Mesothelial cell of epicardium (in vitro differentiated cells): ENCODE results near the gene P2RY2. TPM values are rescaled to one million over a fixed set of nuclear protein-coding genes. Genes with fewer than 3 reads are reported as not detected.

Source experiments
- DNase-seq, 2 experiments: peaks; one replicate each; pipeline ENCODE4 v3.0.0; 2021; ENCODE audit warnings: low spot score in 2 of 2; ENCODE audit not compliant: unreplicated experiment in 2 of 2
- H3K27ac Mint-ChIP-seq: 2 replicates; pipeline ENCODE4 v1.8.0; 2021; ENCODE audit warnings: mixed read lengths
- H3K27me3 Mint-ChIP-seq: 2 replicates; pipeline ENCODE4 v1.8.0; 2021; ENCODE audit warnings: low read depth, mixed read lengths
- H3K36me3 Mint-ChIP-seq: 2 replicates; pipeline ENCODE4 v1.8.0; 2021; ENCODE audit warnings: mixed read lengths
- H3K4me1 Mint-ChIP-seq: 2 replicates; pipeline ENCODE4 v1.8.0; 2021; ENCODE audit warnings: mixed read lengths
- H3K4me3 Mint-ChIP-seq: 2 replicates; pipeline ENCODE4 v1.8.0; 2021; ENCODE audit warnings: mild to moderate bottlenecking, moderate library complexity, mixed read lengths
- H3K9me3 Mint-ChIP-seq: 2 replicates; pipeline ENCODE4 v1.8.0; 2021; ENCODE audit warnings: mixed read lengths
- total RNA-seq: library from RNA; stranded (reverse); gene quantifications from 3 replicates; pipeline ENCODE4 v1.2.1, GENCODE V29; 2021
- TF ChIP-seq, protein P1 (sequence below): fragments of 200-600 bp; sonication (generic); IDR thresholded peaks from one replicate; pipeline ENCODE4 v1.5.0; 2021; ENCODE audit warnings: antibody characterized with exemption; ENCODE audit not compliant: unreplicated experiment

The P2RY2 gene
- total RNA-seq, 1 donor from 2014 or later: 4.5 TPM

DNA sequence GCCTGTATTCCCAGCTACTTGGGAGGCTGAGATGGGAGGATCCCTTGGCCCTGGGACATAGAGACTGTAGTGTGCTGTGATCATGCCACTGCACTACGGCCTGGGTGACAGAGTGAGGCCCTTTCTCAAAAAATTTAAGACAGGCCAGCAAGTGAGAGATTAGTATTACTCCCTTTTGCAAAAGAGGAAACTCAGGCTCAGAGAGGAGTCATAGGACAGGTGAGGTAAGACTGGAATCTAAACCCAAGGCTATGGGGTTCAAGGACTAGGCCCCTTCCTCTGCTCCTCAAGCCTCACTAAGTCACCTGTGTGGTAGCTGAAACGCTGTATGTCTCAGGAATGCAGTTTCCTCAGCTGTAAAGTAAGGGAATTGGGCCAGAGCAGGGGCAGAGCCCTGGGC is 1.6 kb upstream of the P2RY2 start:
- Mint-ChIP-seq H3K4me3 (no peak overlapping the region), H3K9me3 (no peaks in the 10 kb centered on the region), H3K36me3 (no peaks in the 10 kb centered on the region), H3K27ac (no peak overlapping the region), H3K27me3 (peaks cover 24% of the 10 kb centered on the region), H3K4me1 (peaks cover 44% of the 10 kb centered on the region)
- TF ChIP-seq, protein P1, sequence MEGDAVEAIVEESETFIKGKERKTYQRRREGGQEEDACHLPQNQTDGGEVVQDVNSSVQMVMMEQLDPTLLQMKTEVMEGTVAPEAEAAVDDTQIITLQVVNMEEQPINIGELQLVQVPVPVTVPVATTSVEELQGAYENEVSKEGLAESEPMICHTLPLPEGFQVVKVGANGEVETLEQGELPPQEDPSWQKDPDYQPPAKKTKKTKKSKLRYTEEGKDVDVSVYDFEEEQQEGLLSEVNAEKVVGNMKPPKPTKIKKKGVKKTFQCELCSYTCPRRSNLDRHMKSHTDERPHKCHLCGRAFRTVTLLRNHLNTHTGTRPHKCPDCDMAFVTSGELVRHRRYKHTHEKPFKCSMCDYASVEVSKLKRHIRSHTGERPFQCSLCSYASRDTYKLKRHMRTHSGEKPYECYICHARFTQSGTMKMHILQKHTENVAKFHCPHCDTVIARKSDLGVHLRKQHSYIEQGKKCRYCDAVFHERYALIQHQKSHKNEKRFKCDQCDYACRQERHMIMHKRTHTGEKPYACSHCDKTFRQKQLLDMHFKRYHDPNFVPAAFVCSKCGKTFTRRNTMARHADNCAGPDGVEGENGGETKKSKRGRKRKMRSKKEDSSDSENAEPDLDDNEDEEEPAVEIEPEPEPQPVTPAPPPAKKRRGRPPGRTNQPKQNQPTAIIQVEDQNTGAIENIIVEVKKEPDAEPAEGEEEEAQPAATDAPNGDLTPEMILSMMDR: no peak
- DNase-seq: no peak

DNA sequence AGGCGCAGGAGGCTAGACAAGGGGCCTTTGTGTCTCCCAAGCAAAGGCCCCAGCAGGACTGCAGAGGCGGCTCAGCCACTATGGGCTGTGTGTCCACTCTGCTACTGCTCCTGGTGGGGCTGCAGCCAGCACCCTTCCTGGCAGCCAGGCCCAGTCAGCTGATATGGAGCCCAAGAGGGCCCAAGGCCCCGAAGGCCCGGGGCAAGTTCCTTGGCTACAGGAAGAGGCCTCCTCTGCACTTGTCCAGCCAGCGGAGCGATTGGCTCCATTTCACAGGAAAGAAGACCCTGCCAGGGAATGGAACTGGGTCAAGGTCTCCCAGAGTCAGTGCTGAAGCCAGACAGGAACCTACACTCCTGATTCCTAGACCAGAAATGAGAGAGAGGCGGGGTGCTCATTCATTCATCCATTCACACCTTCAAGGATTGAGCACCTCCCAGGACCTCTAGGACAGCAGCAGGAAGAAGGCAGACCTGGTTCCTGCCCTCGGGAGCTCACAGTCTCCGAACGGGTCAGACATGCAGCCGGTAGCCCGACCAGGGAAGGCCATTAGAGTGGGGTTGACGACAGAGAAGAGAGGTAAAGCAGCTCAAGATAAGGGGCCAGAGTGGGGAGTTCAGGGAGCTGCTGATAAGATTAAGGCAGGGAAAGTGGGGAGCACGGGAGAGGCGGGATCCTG is 811 bp upstream of the P2RY2 start:
- H3K36me3 Mint-ChIP-seq: no peaks in the 10 kb centered on the region
- peaks cover 24% of the 10 kb centered on the region for H3K27me3 Mint-ChIP-seq
- TF ChIP-seq, protein P1: no peak
- peak overlapping the region; percentile 72 for H3K4me3 Mint-ChIP-seq
- DNase-seq: no peak
- peaks cover 44% of the 10 kb centered on the region for H3K4me1 Mint-ChIP-seq
- no peak overlapping the region for H3K27ac Mint-ChIP-seq
- H3K9me3 Mint-ChIP-seq: no peaks in the 10 kb centered on the region

DNA sequence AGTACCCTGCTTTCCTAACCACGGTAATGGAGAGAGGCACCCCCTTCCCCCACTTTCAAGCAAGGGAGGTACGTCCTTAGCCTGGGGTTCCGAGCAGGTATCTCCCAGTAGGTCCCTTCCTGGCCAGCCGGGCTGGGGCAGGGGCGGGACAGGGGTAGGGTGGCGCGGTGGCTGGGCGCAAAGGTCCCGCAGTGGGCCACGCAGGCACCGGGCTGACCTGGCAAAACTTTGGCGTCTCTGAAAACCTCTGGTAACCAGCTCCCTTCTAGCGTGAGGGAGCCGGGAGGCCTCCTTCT is 323 bp upstream of the P2RY2 start:
- Mint-ChIP-seq H3K36me3 (no peaks in the 10 kb centered on the region), H3K27ac (no peak overlapping the region), H3K9me3 (no peaks in the 10 kb centered on the region), H3K4me3 (peak overlapping the region; percentile 72), H3K27me3 (peaks cover 24% of the 10 kb centered on the region), H3K4me1 (peaks cover 41% of the 10 kb centered on the region)
- DNase-seq: no peak
- TF ChIP-seq, protein P1: no peak

DNA sequence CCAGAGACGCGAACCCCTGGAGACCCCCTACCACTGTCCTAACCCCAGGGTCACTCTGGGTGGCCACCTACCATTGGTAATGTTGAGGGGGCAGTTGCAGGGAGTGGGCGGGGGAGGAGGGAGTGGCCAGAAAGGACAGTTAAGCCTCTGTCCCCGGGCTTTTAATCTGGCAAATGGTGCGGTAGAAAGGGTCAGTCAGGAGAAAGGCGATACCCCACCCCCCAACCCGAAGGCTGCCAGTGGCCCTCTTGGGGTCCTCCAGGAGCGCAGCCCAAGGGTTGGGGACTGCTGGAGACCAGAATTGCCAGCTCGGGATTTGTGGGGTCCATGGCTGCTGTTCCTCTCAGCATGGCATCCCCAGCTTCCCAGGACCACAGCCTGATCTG is 742 bp downstream of the P2RY2 start:
- Mint-ChIP-seq H3K4me3 (peak overlapping the region; percentile 72), H3K9me3 (no peaks in the 10 kb centered on the region), H3K4me1 (peaks cover 31% of the 10 kb centered on the region), H3K27ac (no peak overlapping the region), H3K27me3 (peaks cover 24% of the 10 kb centered on the region), H3K36me3 (no peaks in the 10 kb centered on the region)
- no peak for DNase-seq
- TF ChIP-seq, protein P1: no peak

DNA sequence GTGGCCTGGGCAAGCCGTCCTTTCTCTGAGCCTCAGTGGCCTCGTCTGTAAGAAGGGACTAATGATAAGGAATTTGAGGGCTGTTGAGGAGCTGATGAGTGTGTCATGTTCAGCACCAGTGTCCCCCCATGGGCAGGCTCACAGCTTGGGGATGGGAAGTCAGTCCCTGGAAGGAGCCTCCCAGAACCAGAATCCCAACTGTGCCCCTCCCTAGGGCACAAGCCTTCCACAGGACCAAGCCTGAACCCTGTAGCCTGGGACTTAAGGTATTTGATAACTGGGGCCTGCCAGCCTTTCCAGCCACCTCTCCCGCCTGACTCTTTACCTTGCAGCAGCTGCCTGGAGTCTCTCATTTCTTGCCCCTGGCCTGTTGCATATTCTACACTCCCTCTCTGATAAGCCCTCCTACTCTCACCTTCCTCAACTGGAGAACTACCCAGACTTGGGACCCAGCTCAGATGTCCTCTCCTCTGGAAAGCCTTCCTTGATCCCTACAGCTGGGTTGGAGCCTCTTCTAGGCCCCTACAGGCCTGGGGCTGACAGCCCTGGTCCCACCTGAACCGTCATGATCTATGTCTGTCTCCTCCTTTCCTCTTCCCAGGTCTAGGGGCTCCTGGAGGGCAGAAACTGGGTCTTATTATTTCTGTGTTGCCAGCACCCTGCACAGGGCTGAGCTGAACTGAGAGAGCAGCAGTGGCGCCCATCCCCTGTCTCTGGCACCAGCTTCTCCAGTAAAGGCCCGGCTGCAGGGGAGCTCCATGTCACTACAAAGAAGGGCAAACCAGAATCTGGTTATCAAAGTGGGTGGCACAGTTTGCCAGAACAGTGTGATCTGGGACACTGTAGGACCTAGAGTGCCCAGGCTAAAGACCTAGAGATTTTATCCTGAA is 1.6 kb downstream of the P2RY2 start:
- H3K9me3 Mint-ChIP-seq: no peaks in the 10 kb centered on the region
- H3K4me3 Mint-ChIP-seq: peak overlapping the region; percentile 72
- TF ChIP-seq, protein P1: no peak
- H3K27me3 Mint-ChIP-seq: peaks cover 24% of the 10 kb centered on the region
- no peaks in the 10 kb centered on the region for H3K36me3 Mint-ChIP-seq
- peaks cover 26% of the 10 kb centered on the region for H3K4me1 Mint-ChIP-seq
- no peak for DNase-seq
- H3K27ac Mint-ChIP-seq: peak overlapping the region; percentile 32
